ENCODE data around the gene HOXA6.

HOXA6 gene

DNA sequence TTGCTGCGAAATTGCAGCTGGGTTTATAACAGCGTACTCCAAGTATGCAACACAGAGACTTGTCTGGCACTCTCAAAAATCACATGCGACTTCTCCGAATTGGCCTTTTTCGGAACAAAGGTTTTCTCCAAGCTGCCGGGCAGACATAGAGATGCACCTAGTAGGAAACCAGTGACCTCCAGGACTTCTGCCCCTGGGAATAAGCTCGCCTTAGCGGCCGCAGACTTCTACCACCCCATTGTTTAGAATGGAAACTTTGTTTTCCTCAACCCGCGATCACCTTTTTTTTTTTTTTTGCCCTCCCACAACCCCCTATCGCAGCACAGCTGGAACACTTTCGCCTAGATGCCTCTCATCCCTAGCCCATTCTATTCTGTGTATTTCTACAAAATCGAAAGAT is 31.5 kb upstream of the HOXA6 start:
- DNase-seq (ENCODE audit: low read depth), result no peak
- peak overlapping the region; percentile 87 for H3K4me3 ChIP-seq (ENCODE audit: low read length)
- TF ChIP-seq CTCF (conservative IDR thresholded peaks at IDR 0.05; ENCODE audit: low read length), result no peak

GRCh38 chr7:27178366-27178765 is 30.8 kb upstream of the HOXA6 start:
- TF ChIP-seq CTCF (conservative IDR thresholded peaks at IDR 0.05; ENCODE audit: low read length), result no peak
- peak; percentile 70 for DNase-seq (ENCODE audit: low read depth)
- H3K4me3 ChIP-seq (ENCODE audit: low read length), result peak overlapping the region; percentile 87

DNA sequence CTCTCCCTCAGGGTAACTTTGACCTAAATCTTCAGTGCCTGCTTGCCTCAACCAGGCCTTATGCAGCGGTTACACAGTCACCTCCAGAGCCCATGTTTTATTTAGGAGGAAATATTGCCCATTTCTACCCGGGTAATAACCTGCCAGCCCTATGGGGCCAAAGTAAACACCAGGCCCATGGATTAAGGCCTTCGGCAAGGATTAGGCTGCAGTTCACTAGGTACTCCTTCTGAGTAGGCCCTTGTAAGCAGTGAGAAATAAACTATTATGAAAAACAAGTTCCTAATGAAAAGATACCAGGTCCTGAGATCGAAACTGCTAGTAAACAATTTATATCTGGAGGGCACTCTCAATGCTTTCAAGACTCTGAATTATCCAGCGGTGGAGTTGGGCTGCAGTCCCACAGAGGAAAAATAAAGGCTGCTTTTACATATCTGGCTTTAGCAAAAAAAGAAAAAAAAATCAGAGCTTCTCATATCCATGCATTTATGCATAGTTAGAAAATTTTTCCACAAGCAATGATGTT is 30.3 kb upstream of the HOXA6 start:
- DNase-seq (ENCODE audit: low read depth), result no peak
- TF ChIP-seq CTCF (conservative IDR thresholded peaks at IDR 0.05; ENCODE audit: low read length), result no peak

GRCh38 chr7:27176962-27177794 is 29.6 kb upstream of the HOXA6 start:
- no peak for DNase-seq (ENCODE audit: low read depth)
- no peak for TF ChIP-seq CTCF (conservative IDR thresholded peaks at IDR 0.05; ENCODE audit: low read length)
- H3K4me3 ChIP-seq (ENCODE audit: low read length), result peak overlapping the region; percentile 87

More for the DNA sequence above, 30.3 kb upstream of the HOXA6 start:
- H3K4me3 ChIP-seq (ENCODE audit: low read length), result peak overlapping the region; percentile 87

GRCh38 chr7:27176524-27176845 is 28.9 kb upstream of the HOXA6 start:
- TF ChIP-seq CTCF (conservative IDR thresholded peaks at IDR 0.05; ENCODE audit: low read length), result no peak; the same call in 1 of the 2 replicates
- H3K4me3 ChIP-seq (ENCODE audit: low read length), result peak overlapping the region; percentile 87
- DNase-seq (ENCODE audit: low read depth), result no peak

- TF ChIP-seq CTCF (conservative IDR thresholded peaks at IDR 0.05; ENCODE audit: low read length), result no peak
- DNase-seq (ENCODE audit: low read depth), result no peak
- peak overlapping the region; percentile 87 for H3K4me3 ChIP-seq (ENCODE audit: low read length)
Observed at GRCh38 chr7:27175626-27176523, 28.3 kb upstream of the HOXA6 start.
